Frontal cortex (tissue), 4 donors: ENCODE measurements around the gene PSD. TPM values are rescaled to one million over a fixed set of nuclear protein-coding genes. Genes with fewer than 3 reads are reported as not detected.
"Not testable (repeated sequence)": the region's sequence is repeated elsewhere in the genome, so short reads cannot be mapped to it uniquely, and the experiment has no call there.

Experiments used
- DNase-seq, 2 donors: peaks; one replicate each; pipeline ENCODE4 v3.0.0; 2012; ENCODE audit warnings: low spot score in 2 of 2
- FAIRE-seq: peaks from 2 replicates; lab custom pipeline; 2012; peaks lifted over from hg19 to GRCh38; lab: Jason Lieb, UNC
- total RNA-seq: library from RNA; depleted of rRNA; stranded (reverse); fragments of >200 nt; gene quantifications from one replicate; pipeline ENCODE4 v1.2.3, GENCODE V29; 2014
- donor health status: control.
- donor health status: control.
- donor health status: control.

The PSD gene
- 98.2 TPM for total RNA-seq

- no peak for FAIRE-seq
- DNase-seq = peak in 1 of 2 donors; percentile 54
These were observed at the start of gene PSD for GRCh38 chr10:102418622-102419268. Gene PSD (minus strand): TSS chr10:102418785. CDS start chr10:102417038, 1,747 bp downstream.

GRCh38 chr10:102467971-102468438, 49.4 kb upstream of the PSD start:
- no peak for FAIRE-seq
- DNase-seq = no peak

- DNase-seq = no peak
- FAIRE-seq = no peak
These were observed 48.7 kb upstream of the PSD start for GRCh38 chr10:102467318-102467717.

- DNase-seq = no peak
- no peak for FAIRE-seq
These were observed 46.9 kb upstream of the PSD start for GRCh38 chr10:102465466-102465865.

GRCh38 chr10:102463983-102464382, 45.4 kb upstream of the PSD start:
- FAIRE-seq (no peak), DNase-seq (no peak)

GRCh38 chr10:102462512-102463054, 44.0 kb upstream of the PSD start:
- DNase-seq (no peak), FAIRE-seq (no peak)

GRCh38 chr10:102461187-102462054, 42.8 kb upstream of the PSD start:
- DNase-seq (peak; percentile 91 to 97), FAIRE-seq (no peak)

- no peak for DNase-seq
- FAIRE-seq = no peak
These were observed 42.2 kb upstream of the PSD start for GRCh38 chr10:102460836-102461186.

- DNase-seq (no peak), FAIRE-seq (no peak)
These were observed 40.1 kb upstream of the PSD start for GRCh38 chr10:102458656-102459055.

GRCh38 chr10:102457591-102458150, 39.1 kb upstream of the PSD start:
- FAIRE-seq = no peak
- no peak for DNase-seq

- DNase-seq (no peak), FAIRE-seq (no peak)
These were observed 37.4 kb upstream of the PSD start for GRCh38 chr10:102455893-102456471.

- not testable (repeated sequence) for DNase-seq
These were observed 36.3 kb upstream of the PSD start for GRCh38 chr10:102454662-102455487.

GRCh38 chr10:102453502-102453901, 34.9 kb upstream of the PSD start:
- no peak for FAIRE-seq
- no peak for DNase-seq

More at GRCh38 chr10:102454662-102455487, 36.3 kb upstream of the PSD start:
- not testable (repeated sequence) for FAIRE-seq

- no peak for FAIRE-seq
- no peak for DNase-seq
These were observed 34.2 kb upstream of the PSD start for GRCh38 chr10:102452672-102453340.

- DNase-seq (no peak), FAIRE-seq (no peak)
These were observed 32.8 kb upstream of the PSD start, which contains the start of gene C10orf95 for GRCh38 chr10:102451105-102451969. Gene C10orf95 (minus strand): TSS chr10:102451543. CDS start chr10:102451093, 450 bp downstream.

GRCh38 chr10:102450374-102451104, 32.0 kb upstream of the PSD start:
- FAIRE-seq (no peak), DNase-seq (peak; percentile 81 to 88)

GRCh38 chr10:102450124-102450373, 31.5 kb upstream of the PSD start:
- DNase-seq (no peak), FAIRE-seq (no peak)
